GM18517 (cell line): ENCODE data around the gene CCDC33.

Experiments used
- ATAC-seq: cut with Tn5 transposase; IDR thresholded peaks from one replicate; pipeline ENCODE4 v1.9.1; 2021; ENCODE audit warnings: mild to moderate bottlenecking, moderate library complexity; ENCODE audit not compliant: unreplicated experiment

Gene CCDC33

DNA sequence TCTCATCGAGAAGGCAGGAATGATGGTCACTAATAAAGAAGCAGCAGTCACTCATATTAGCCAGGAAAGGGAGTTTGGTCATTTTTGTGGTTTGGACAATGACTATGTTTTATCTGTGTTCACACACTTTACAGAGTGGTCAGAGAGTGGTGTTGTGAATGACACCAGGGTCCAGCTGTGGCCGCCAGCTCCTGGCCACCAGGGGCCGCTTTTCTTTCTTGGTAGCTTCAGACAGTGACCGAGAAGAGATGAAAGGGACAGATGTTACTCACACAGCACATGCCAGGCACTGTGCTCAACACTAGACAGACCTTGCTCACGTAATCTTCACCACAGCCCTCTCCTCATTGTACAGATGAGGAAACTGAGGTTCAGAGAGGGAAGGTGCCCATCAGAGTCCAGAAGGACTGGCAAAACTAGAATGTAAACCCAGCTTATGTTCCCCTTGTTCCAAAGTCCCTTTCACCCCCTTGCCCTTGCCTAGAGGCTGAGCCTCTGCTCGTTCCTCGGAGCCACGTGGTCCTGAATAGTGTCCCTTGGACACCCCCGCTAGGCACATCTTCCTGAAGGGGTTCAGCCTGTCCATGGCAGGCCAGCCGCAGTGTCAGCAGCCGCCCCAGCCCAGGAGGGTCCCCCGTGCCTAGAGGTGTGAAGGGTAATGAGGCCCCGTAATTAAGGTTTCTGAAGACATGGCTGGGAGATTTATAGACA lies 75.8 kb downstream of the CCDC33 start:
- no peak for ATAC-seq

DNA sequence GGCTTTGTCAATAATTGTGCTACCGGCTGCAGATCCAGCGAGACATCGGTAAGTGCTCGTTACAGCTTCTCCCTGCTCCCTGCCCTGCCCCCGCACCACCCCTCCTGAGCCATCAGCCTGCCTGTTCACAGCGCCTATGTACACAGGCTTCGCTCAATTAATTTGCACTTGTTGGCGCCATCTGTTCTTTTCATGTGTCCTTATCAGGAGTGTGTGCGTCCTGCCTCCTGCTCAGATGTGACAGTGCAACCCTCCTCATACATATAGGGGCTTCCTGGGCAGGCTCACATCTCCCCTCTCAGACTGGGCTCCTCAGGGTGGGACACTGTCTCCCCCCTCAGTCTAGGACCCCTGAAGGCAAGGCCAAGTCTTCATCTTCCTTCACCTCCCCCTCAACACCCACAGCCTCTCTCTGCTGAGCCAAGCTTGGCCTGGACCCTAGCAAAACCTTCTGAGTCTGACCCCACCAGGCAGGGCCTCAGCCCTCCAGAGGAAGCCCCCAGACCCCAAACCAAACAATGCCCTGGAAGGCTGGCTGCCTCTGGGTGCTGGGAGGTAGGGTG lies 76.4 kb downstream of the CCDC33 start:
- no peak for ATAC-seq

DNA sequence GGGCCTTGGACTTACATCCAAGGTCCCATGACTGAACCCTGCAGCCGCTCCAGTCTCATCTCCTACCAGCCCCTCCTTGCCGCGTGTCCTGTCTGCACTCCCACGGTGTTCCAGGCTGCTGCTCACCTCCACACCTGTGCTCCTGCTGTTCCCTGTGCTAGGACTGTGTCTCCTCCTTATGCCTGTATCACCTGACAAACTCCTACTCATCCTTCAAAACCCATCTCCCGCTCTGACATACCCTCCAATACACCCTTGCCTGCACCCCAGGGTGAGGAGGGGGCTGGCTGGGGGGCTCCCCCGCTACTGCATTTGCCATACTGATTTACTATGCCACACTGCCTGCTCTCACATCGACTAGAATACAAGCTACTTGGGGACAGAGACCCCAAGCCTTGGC lies 77.8 kb downstream of the CCDC33 start:
- ATAC-seq: no peak

DNA sequence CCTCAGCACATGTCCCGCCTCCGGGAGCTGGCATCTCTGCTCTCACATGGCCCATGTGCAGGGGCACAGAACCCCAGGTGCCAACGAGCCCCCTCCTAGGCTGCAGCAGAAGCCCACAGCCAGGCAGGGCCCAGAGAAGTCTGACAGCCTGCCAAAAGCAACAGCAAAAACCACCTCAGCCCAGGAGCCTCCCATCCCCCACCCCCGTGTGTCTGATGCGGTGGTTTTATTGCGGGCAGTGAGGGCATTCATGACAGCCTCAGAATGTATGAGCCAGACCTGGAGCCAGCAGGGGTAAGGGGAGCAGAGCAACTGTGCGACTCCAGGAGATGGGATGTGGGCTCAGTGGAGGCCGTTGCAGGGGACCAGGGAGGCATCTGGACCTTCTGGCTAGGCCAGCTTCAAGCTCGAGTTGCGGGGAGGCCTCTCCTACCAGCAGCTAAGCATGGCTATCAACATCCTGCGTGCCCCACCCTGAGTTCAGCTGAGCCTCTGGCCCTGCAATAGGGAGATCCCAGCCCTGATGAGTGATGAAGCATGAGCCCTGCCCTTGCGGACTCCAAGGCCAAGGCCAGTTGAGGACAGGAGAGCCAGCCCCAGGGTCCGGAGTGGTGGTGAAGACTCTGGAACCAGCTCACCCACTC lies 78.8 kb downstream of the CCDC33 start:
- ATAC-seq: no peak

DNA sequence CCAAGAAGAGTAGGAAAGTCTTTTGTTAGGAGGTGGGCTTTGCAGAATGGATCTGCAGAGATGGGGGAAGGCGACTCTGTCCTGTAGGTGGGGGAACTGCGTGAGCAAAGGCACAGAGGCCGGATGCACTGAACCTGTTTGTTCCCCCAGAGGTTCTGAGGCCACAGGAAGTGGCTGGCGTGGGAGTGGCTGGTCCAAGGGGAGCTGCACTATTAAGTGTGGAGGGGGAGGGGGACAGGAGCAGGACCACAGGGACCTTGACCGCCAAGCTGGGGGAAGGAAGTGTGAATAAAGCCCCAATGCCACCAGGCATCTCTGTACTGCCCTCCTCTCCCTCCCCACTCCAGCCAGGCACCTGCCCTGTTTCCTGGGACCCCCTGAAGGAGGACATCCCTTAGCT lies 79.5 kb downstream of the CCDC33 start:
- no peak for ATAC-seq

DNA sequence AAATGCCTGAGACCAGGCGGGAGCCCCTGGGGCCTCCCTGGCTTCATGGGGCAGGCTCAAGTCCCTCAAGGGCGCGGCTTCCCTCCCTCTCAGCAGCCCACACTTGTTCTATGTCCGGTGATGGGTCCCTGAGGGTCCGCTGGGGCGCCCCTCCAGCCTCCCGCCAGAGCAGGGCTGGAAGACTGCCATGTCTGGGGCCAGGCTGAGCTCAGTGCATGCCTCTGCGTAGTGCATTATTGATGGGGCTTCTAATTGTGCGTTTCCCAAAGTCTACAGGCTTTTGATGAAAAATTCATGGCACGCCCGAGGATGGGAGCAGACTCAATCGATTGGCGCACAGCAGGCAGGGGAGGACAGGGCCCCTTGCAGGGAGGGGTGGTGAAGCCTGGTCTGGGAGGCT lies 80.0 kb downstream of the CCDC33 start:
- no peak for ATAC-seq

DNA sequence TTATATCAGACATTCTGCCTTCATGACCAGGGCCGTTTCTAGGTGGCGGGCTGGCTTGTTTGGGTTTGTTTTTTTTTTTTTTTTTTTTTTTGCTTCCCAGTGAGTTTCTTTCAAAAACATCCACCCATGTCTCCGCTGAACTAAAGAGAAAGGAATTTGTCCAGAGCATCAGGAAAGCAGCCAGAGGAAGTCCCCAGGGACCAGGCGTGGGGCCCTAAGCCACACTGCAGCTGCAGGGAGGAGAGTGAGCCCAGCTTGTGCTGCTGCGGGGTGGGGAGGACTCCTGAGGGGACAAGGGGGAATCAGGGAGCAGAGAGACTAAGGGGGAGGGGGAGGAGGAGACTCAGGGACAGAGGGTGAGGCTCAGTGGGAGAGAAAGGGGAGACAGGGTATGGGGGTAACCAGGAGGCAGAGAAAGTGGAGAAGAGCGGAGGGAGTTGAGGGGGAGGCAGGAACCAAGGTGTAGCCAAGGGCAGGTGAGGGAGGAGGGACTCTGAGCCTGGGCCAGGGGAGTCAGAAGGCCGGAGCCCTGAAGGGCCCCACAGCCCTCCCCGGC lies 81.8 kb downstream of the CCDC33 start:
- no peak for ATAC-seq

DNA sequence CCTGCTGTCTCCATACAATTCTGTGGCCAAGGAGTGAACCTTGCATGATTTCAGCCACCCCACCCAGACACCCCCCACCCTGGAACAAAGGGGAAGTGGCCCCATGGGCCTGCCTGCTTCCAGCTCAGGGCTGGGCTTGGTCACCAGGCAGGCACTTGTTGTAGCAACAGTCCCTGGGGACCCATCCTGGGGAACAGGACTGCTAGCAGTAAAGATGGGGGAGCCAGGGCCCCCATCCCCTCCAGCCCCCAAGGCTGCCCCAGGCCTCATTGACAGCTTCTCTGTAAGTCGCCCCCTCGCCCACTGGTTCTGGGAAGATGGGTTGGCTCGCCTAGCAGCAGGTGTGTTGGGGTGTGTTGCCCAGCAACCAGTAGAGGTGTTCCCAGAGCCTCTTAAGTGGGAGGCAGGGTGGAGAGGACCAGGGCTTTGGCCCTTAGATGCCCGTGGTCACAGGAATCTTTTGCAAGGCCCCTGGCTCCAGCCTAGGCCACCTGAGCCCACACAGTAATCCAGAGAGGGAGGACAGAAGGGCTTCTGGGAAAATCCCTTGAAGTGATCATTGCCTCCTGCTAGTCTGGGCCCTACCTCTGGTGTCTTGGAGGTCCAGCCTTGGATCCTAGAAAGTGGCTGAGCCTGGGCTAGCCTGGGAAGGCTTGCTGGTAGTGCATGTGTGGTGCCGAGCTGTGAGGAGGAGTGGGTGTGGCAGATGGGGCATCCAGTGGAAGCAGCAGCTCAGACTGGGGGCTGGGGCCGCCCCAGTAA lies 82.4 kb downstream of the CCDC33 start:
- ATAC-seq: no peak

DNA sequence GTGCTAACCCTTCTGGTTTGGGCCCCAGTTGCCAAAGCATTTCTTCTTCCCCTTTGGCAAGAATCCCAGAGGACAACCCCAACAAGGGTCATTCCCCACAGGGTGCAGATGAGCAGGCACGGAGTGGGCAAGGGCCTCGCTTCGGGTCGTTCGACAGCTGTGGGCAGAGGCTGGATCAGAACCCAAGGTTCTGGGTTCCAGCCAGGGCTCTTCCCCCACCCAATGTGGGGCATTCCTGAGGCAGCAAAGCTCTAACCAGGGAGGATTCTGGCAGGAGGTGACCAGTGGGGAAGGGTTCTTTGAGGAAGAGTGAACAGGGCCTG lies 83.0 kb downstream of the CCDC33 start:
- ATAC-seq: no peak

DNA sequence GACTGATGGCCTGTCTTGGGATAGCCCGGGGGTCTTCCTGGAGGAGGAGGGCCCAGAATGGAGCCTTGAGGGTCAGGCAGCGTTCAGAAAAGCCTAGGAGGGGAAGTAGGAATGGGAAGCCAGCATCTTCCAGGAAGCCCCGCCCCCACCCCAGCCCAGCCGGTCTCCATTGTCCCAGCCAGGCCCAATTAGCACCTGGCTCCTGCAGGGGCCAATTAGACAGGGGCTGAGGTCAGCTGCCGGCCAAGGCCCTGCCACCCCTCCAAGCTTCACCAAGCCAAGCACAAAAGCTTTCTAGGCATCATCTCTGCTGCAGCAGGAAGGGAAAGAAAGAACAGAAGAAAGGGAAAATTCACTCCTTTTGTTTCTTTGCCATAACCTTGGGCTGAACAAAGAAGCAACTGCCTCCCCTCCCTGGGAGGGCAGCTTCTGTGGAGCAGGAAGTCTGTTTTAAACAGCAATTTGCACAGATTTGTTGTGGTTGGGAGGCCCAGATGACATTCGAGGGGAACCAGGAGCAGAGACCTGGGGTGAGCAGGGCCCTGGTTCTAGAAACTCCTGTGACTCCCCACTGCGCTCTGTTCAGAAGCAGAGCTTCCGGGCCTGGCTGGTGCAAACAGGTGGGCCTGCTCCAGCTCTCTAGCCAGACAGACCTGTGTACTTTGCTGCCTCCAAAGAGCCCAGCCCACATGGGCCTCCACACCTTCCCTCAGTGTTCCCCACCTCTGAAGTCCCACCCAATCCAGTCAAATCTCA lies 83.6 kb downstream of the CCDC33 start:
- no peak for ATAC-seq

DNA sequence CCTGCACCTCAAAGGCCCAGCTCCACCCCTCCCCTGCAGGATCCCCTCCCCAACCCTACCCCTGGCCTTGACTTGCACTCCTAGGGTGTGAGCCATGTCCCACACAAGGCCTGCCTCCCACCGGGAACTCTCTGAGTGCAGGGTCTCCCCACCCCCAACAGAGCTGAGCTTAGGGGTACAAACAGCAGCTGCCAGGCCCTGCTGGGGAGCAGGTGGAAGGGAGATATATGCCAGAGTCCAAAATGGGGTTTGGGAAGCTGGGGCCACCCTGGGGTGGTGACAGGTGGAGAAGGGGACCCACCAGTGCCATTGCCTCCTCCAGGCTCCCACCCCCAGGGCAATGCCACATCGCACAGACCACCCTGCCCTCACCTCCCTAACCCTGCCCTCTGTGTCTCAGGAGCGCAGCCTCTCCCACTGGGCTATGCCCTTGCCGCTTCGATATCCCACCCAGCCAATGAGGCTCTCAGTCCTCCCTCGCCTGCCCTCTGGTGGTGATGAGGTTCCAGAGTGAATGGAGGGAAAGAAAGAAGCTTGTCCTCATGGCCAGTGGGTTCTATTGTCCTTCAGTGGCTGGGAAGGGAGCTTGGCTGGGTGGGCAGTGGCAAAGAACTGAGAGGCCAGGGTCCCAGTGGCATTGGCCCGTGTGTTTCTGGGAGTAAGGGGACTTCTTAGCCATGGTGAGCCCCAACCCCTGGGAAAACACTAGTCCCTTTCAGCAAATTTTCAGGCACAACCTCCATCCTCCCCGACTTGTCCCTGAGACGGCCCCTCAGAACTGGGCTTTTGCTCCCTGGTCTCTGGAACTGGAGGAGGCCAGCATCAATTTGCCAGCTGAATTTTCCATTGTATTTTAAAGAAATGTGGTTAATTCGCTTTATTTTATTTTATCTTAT lies 84.5 kb downstream of the CCDC33 start:
- ATAC-seq: no peak

DNA sequence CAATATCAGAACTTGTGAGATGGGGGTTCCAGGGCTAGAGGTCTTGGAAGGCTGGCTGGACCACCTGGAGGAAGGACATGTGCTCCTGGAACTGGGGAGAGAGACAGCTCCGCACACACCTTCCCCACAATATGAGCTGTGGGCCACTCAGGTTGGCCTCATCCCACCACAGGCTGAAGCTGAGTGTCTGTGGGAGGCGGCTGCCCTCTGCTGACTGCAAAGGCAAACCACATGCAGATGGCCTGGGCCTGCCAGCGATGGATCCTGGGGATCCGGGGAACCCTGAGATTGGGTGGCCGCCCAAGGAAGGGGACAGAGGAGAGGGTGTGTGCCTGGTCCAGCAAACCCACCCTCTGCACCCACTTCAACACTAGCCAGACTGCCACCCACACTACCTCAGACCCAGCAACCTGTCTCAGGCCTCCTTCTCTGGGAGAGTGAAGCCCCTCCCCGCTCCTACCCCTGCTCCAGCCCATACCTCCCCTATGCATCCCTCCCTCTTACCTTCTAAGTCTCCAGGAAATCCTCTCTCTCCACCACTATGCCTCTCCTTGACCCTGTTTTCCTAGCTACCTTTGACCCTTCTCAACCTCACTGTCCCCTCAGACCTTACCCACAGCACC lies 86.5 kb downstream of the CCDC33 start:
- ATAC-seq: no peak

DNA sequence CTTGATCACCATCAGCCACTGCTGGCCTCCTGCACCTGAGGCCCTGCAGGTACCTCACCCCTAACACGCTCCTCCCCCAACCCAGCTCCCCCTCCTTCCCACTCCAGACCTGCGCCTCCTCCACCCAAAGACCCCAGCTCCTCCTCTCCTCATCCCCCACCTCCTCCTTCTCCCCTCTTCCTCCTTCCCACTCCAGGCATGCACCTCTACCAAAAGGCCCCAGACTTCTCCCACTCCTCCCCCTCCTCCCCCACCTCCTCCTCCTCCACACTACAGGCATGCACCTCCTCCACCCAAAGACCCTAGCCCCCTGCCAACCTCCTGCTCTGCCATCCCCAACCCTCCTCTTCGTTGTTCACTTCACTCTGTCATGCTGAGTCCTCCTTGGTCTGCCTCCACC lies 88.6 kb downstream of the CCDC33 start:
- no peak for ATAC-seq

DNA sequence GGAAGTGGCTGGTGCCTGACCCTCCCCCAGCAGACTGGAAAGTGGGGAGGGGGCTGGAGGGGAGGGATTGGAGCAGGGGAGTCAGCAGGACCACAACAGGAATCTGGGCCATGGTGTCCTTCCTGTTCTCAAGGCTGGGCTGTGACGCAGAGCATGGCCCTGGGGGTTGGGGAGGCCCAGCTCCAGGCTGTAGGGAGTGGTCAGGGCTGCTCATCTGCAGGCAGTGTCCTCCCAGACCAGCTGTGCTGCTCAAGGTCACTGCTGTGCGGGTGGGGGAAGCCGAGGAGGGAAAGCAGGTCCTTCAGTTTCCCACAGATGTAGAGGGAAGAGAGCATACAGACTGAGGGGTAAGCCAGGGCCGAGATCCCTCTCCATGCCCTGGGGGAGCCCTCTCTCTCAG lies 90.6 kb downstream of the CCDC33 start:
- no peak for ATAC-seq

DNA sequence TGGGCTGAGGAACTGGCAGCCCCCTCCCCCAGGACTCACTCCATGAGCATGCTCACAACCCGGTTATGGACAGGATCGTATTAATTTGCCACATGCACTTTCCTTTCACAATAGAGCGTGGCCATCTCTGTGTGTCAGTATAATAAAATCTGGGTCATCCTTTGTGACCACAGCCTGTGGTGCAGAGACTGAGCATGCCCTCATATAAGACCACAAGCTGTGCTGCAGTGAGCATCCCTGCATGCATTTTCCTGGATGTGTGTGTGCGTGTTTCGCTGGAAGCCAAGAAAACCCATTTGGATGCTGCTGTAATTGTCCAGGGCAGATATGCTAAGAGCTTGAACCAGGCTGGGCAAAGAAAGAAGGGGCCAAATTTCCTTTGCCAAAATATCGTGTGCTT lies 91.6 kb downstream of the CCDC33 start:
- no peak for ATAC-seq

DNA sequence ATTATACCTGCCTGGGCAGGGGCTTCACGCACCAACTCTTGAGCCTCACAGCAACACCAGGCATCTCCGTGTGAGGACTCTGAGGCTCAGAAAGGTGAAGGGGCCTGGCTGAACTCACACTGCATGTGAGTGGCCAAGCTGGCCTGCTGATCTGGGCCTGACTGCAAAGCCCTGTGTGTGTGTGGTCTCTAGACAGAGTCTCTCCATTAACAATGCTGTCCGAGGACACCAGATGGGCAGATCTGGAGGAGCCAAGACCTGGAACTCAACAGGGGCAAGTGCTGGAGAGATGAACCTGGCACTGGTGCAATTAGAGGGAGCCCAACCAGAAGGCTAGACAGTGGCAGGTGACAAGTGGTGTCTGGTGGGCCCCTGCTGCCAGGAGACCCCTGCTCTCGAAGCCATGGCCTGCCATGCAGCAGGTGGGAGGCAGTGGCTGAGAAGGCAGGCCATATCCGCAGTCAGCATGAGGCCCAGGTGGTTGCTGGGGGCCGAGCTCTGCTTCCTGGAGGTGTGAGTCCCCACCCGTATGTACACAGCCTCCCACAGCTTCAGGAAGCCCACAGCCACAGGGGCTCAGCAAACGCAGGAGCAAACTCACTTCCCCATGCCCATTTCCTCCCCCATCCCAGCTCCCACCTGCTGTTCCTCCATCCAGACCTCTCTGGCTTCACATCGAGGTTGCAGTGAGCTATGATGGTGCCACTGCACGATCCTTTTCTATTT lies 92.4 kb downstream of the CCDC33 start:
- ATAC-seq: no peak

DNA sequence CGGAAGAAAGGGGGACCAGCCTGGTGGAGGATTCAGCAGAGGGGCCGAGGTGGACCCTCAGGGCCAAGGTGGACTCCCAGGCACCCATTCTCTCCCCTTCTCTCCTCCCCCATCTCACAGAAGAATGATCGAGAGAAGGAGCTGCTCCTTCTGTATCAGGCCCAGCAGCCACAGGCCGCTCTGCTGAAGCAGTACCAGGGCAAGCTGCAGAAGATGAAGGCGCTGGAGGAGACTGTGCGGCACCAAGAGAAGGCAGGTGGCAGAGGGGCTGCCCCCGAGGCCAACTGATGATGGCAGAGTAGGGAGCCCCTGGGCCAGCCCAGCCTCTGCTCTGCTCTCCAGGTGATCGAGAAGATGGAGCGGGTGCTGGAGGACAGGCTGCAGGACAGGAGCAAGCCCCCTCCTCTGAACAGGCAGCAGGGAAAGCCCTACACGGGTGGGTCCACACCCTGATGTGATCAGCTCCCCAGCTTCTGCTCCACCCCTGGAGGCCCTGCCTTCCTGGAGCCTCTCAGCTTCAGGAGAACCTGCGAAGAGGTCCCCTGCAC lies 94.8 kb downstream of the CCDC33 start:
- ATAC-seq: no peak

DNA sequence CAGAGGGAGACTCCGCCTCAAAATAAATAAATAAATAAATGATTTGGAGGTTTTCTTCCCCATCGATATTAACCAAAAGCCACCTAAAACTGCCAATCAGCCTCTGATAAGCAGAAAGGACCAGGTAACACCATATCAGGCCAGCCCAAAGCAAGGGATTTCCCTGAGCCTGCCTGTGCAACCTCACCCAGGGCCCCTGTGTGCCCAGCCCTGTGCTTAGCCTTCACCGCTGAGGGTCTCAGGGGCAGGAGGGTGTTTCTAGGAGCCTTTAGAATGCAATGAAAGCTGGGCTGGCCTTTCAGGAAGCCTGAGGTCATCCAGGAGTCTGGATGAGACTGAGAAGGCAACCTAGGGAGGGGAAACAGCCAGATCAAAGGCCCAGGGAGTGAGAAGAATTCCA lies 95.9 kb downstream of the CCDC33 start:
- ATAC-seq: no peak

DNA sequence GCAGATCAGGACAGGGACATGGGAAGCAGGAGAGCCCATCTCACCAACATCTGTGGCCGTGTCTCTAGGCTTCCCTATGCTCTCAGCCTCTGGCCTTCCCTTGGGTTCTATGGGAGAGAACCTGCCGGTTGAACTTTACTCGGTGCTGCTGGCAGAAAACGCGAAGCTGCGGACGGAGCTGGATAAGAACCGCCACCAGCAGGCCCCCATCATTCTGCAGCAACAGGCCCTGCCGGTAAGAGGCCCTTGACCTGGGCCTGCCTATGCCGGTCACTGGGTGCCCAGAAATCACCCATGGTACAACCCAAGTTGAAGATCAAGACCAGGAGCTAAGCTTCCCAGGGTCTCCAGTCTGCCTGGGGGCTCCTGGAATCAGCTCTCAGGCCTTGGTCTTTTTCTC lies 96.5 kb downstream of the CCDC33 start:
- ATAC-seq: no peak
